NOMO-1 treated with DMSO at 0.1 percent for 48 hours (cell line): ENCODE measurements around the gene GHDC.
"Not testable (repeated sequence)": the region's sequence is repeated elsewhere in the genome, so short reads cannot be mapped to it uniquely, and the experiment has no call there.

Experiments used
- DNase-seq: peaks from one replicate; lab custom pipeline; 2025; ENCODE audit not compliant: unreplicated experiment; lab: John Stamatoyannopoulos, UW

Gene GHDC

GRCh38 chr17:42203354-42203753 lies 9.1 kb upstream of the GHDC start:
- DNase-seq: no peak

DNA sequence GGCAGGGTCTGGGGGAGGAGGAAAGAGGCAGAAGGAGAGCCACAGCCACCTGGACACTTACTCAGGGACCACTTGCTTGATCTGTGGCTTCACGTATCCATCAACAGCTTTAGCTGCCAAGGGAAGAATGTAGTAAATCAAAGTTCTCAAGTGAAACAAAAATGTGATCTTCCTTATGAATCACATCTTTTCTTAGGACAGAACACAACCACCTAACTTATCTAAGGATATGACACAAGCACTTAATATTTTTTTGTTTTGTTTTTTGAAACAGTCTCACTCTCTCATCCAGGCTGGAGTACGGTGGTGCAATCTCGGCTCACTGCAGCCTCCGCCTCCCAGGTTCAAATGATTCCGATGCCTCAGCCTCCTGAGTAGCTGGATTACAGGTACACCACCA lies 8.4 kb upstream of the GHDC start:
- DNase-seq: no peak

GRCh38 chr17:42202159-42202558 lies 7.9 kb upstream of the GHDC start:
- no peak for DNase-seq

- no peak for DNase-seq
Observed at GRCh38 chr17:42201458-42201772, 7.1 kb upstream of the GHDC start.

- no peak for DNase-seq
Observed at GRCh38 chr17:42200706-42201457, 6.6 kb upstream of the GHDC start.

- no peak for DNase-seq
Observed at GRCh38 chr17:42199416-42200011, 5.2 kb upstream of the GHDC start.

DNA sequence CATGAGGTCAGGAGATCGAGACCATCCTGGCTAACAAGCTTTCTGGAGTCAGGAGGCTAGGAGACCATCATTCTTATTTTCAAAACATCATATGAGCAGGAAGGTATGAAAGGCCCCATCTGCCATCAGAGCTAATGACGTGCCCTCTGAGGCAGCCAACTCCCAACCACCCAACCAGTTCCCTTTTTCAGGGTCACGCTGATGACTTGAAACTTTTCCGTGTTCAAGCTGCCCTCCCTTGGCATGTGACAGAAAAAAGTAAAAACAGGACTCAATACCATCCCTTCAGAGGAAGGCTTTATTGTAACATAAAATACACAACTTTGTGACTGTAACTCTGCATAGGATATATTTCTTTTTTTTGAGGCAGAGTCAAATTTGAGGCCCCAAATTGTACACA lies 4.6 kb upstream of the GHDC start:
- peak; percentile 81 for DNase-seq

- no peak for DNase-seq
Observed at GRCh38 chr17:42197564-42198156, 3.4 kb upstream of the GHDC start.

DNA sequence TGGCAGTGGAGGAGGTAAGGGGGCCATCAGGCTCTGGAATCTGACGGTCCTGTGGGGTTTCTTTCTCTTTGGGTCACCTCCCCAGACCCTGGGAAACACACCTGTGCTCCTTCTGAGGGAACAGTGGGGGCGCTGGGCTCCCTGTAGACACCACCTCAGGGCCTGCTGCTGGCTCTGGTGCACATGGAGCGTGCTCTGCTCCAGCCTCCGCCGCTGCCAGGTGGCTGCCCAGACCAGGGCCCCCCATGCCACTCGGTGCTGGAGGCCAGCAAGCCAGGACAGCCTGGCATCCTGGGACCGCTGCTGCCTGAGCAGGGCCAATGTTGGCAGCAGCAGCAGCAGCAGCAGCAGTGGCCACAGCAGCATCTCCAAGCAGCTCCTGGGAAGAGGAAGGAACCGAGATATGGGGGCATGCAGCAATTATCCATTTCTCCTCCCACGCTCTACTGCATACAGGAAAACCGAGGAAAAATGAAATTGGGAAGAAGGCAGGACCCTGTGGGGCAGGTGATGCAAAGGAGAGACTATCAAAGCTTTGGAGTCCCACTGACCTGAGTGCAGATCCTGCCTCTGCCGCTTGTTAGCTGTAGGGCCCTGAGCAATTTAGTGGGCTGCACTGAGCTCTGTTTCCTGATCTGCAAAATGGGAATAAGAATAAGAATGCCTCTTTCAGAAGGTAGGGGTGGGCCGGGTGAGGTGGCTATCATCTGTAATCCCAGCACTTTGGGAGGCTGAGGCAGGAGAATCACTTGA lies 902 bp downstream of the GHDC start:
- no peak for DNase-seq

GRCh38 chr17:42192189-42193126 lies 1.8 kb downstream of the GHDC start:
- DNase-seq: no peak

- no peak for DNase-seq
Observed at GRCh38 chr17:42191275-42191608, 3.1 kb downstream of the GHDC start.

GRCh38 chr17:42190491-42191274 lies 3.6 kb downstream of the GHDC start:
- DNase-seq: no peak

DNA sequence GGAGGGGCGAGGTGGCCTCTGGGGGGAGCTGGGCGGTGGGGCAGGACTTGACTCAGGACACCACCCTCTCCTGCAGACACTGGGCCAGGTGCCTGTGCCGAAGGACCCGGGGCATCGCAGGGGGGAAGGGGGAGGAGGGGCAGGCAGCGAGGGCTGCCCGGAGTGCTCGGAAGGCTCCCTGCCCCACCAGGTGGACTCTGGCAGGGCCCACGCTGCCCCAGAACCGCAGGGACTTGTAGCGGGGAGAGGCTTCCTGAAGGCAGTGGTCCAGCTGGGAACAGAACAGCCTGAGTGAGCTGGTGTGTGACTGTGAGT lies 4.7 kb downstream of the GHDC start:
- DNase-seq: no peak

GRCh38 chr17:42188749-42189650 lies 5.3 kb downstream of the GHDC start:
- peak; percentile 45 for DNase-seq

GRCh38 chr17:42187833-42188232 lies 6.5 kb downstream of the GHDC start:
- no peak for DNase-seq

- DNase-seq: not testable (repeated sequence)
Observed at GRCh38 chr17:42186191-42186590, 8.1 kb downstream of the GHDC start.

DNA sequence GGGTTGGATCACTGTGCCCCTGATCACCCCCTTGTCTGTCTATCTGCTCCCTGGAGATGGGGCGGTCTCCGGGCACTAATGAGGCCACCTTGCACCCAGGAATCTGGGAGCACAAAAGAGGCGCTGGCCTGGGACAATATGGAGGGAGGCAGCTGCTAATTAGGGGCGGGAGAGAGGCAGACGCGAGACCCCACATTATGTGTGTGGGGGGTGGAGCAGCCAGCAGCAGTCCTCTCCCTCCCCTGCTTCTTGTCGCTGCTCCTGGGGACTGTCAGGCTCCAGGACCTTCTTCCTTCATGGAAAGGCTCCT lies 8.7 kb downstream of the GHDC start:
- no peak for DNase-seq

- DNase-seq: no peak
Observed at GRCh38 chr17:42184713-42185620, 9.3 kb downstream of the GHDC start, which contains the start of gene HCRT. Gene HCRT, minus strand, starts transcription at chr17:42185452. Its CDS starts 87 bp downstream, at chr17:42185365.
